H1 (cell line): ENCODE measurements around the gene MYL3. TPM values are rescaled to one million over a fixed set of nuclear protein-coding genes. Genes with fewer than 3 reads are reported as not detected.

Source experiments
- CTCF ChIA-PET: fragments of 300-600 bp; sonication (Branson Sonifier 250); formaldehyde crosslinking; loops from one replicate; lab custom pipeline; 2021; ENCODE audit not compliant: partially characterized antibody; lab: Charles Lee
- POLR2A ChIA-PET: fragments of 300-600 bp; sonication (Branson Sonifier 250); formaldehyde crosslinking; loops from one replicate; lab custom pipeline; 2021; ENCODE audit warnings: inconsistent platforms; ENCODE audit not compliant: partially characterized antibody; lab: Charles Lee
- DNase-seq, 2 experiments: peaks; one replicate each; pipeline versions ENCODE4 v3.0.0 to v3.0.0-alpha.2; 2010 to 2022; ENCODE audit warnings: low spot score in 2 of 2, low read depth in 1 of 2, mixed read lengths in 1 of 2
- FAIRE-seq: peaks from 2 replicates; lab custom pipeline; 2011; peaks lifted over from hg19 to GRCh38; lab: Jason Lieb, UNC
- H2AFZ ChIP-seq: 2 replicates; pipeline ENCODE4 v1.8.1; 2012; ENCODE audit warnings: low read length, inconsistent platforms
- H2AK5ac ChIP-seq: 2 replicates; pipeline ENCODE4 v1.6.1; 2013; ENCODE audit warnings: low read depth, low read length
- H2BK120ac ChIP-seq: replicated peaks from 2 replicates; pipeline ENCODE3; 2013; ENCODE audit warnings: low read depth, low read length, inconsistent platforms
- H2BK12ac ChIP-seq: 2 replicates; pipeline ENCODE4 v1.6.1; 2013; ENCODE audit warnings: low read depth, low read length
- H2BK15ac ChIP-seq: 2 replicates; pipeline ENCODE4 v1.6.1; 2013; ENCODE audit warnings: low read length
- H2BK20ac ChIP-seq: 2 replicates; pipeline ENCODE4 v1.6.1; 2013; ENCODE audit warnings: low read length
- H2BK5ac ChIP-seq: 2 replicates; pipeline ENCODE4 v1.6.1; 2013; ENCODE audit warnings: low read depth, low read length
- H3K14ac ChIP-seq: 2 replicates; pipeline ENCODE4 v1.6.1; 2013; ENCODE audit warnings: inconsistent platforms; ENCODE audit not compliant: insufficient read length
- H3K18ac ChIP-seq: 2 replicates; pipeline ENCODE4 v1.6.1; 2013; ENCODE audit warnings: low read length; ENCODE audit errors: extremely low read depth
- H3K23ac ChIP-seq: 2 replicates; pipeline ENCODE4 v1.6.1; 2013; ENCODE audit warnings: inconsistent platforms; ENCODE audit not compliant: insufficient read length
- H3K23me2 ChIP-seq: 2 replicates; pipeline ENCODE4 v1.6.1; 2013; ENCODE audit warnings: low read depth, low read length
- H3K27ac ChIP-seq: 2 replicates; pipeline ENCODE4 v1.6.1; 2011; ENCODE audit warnings: low read depth, low read length, inconsistent platforms
- H3K27me3 ChIP-seq, 4 experiments: replicated peaks in 1 of 4; 1 replicate in 1 of 4; 2 replicates in 3 of 4; pipeline versions ENCODE4 v1.6.1 to v1.8.1; 2011 to 2013; ENCODE audit warnings: low read length in 3 of 4, mild to moderate bottlenecking in 3 of 4, inconsistent platforms in 2 of 4, mixed read lengths in 2 of 4, moderate library complexity in 1 of 4; ENCODE audit not compliant: control insufficient read depth in 3 of 4, insufficient read depth in 3 of 4; ENCODE audit errors: extremely low read depth in 1 of 4
- H3K36me3 ChIP-seq, 4 experiments: 2 replicates each; pipeline versions ENCODE4 v1.6.1 to v1.8.1; 2011 to 2013; ENCODE audit warnings: mild to moderate bottlenecking in 4 of 4, low read length in 3 of 4, moderate library complexity in 2 of 4, control low read depth in 1 of 4, inconsistent platforms in 1 of 4; ENCODE audit not compliant: insufficient read depth in 4 of 4, control insufficient read depth in 2 of 4
- H3K4ac ChIP-seq: replicated peaks from 2 replicates; pipeline ENCODE3; 2013; ENCODE audit warnings: low read length, low read depth, mixed read lengths, inconsistent platforms; ENCODE audit not compliant: insufficient read length
- H3K4me1 ChIP-seq, 4 experiments: replicated peaks in 1 of 4; 1 replicate in 1 of 4; 2 replicates in 3 of 4; pipeline versions ENCODE4 v1.6.1 to v1.8.1; 2011 to 2013; ENCODE audit warnings: low read length in 3 of 4, inconsistent platforms in 2 of 4, mixed read lengths in 1 of 4; ENCODE audit not compliant: insufficient read depth in 4 of 4, control insufficient read depth in 3 of 4
- H3K4me2 ChIP-seq, 2 experiments: 2 replicates each; pipeline versions ENCODE4 v1.6.1 to v1.8.1; 2011 to 2013; ENCODE audit warnings: low read depth in 2 of 2, low read length in 2 of 2, control low read depth in 1 of 2, inconsistent platforms in 1 of 2, mild to moderate bottlenecking in 1 of 2; ENCODE audit not compliant: insufficient read depth in 1 of 2
- H3K4me3 ChIP-seq, 4 experiments: fragments of 200-600, 300-600 bp in 1 of 4; sonication (generic), shearing (Covaris generic), sonication (Bioruptor Twin) in 1 of 4; 2 replicates each; pipeline versions ENCODE4 v1.5.1 to v1.8.1; 2011 to 2016; ENCODE audit warnings: low read length in 4 of 4, low read depth in 3 of 4, control low read depth in 2 of 4, inconsistent platforms in 2 of 4, mild to moderate bottlenecking in 2 of 4, mixed read lengths in 1 of 4, moderate library complexity in 1 of 4; ENCODE audit not compliant: insufficient read depth in 2 of 4; ENCODE audit errors: extremely low read depth in 1 of 4
- H3K56ac ChIP-seq: replicated peaks from 2 replicates; pipeline ENCODE3; 2013; ENCODE audit warnings: low read depth, mild to moderate bottlenecking, mixed read lengths, low read length, inconsistent platforms; ENCODE audit not compliant: insufficient read length
- H3K79me1 ChIP-seq: 2 replicates; pipeline ENCODE4 v1.6.1; 2013; ENCODE audit warnings: low read depth, low read length, control low read depth
- H3K79me2 ChIP-seq, 2 experiments: 2 replicates each; pipeline versions ENCODE4 v1.6.1 to v1.8.1; 2012 to 2013; ENCODE audit warnings: low read length in 2 of 2, mild to moderate bottlenecking in 2 of 2, inconsistent platforms in 1 of 2; ENCODE audit not compliant: insufficient read depth in 2 of 2, control insufficient read depth in 1 of 2
- H3K9ac ChIP-seq, 4 experiments: replicated peaks in 1 of 4; 1 replicate in 1 of 4; 2 replicates in 3 of 4; pipeline versions ENCODE4 v1.6.1 to v1.8.1; 2011 to 2013; ENCODE audit warnings: low read depth in 3 of 4, low read length in 3 of 4, control low read depth in 2 of 4, mild to moderate bottlenecking in 2 of 4, moderate library complexity in 2 of 4, inconsistent platforms in 1 of 4; ENCODE audit errors: extremely low read depth in 1 of 4
- H3K9me3 ChIP-seq, 2 experiments: 2 replicates each; pipeline versions ENCODE4 v1.6.1 to v1.8.1; 2012 to 2013; ENCODE audit warnings: mild to moderate bottlenecking in 2 of 2, moderate library complexity in 2 of 2, control low read depth in 1 of 2, inconsistent platforms in 1 of 2, low read depth in 1 of 2, low read length in 1 of 2, mixed read lengths in 1 of 2; ENCODE audit not compliant: insufficient read depth in 2 of 2
- H4K20me1 ChIP-seq, 2 experiments: replicated peaks in 1 of 2; 2 replicates each; pipeline versions ENCODE3 to v1.8.1; 2011 to 2013; ENCODE audit warnings: inconsistent platforms in 2 of 2, low read length in 2 of 2, mild to moderate bottlenecking in 1 of 2; ENCODE audit not compliant: insufficient read depth in 2 of 2, control insufficient read depth in 1 of 2
- H4K5ac ChIP-seq: 2 replicates; pipeline ENCODE4 v1.6.1; 2013; ENCODE audit warnings: low read length, low read depth, mixed read lengths, inconsistent platforms; ENCODE audit not compliant: insufficient read length
- H4K8ac ChIP-seq: 2 replicates; pipeline ENCODE4 v1.8.0; 2013; ENCODE audit warnings: mild to moderate bottlenecking, moderate library complexity, low read length, inconsistent platforms; ENCODE audit not compliant: insufficient read depth; ENCODE audit errors: extremely low read depth
- H4K91ac ChIP-seq: replicated peaks from 2 replicates; pipeline ENCODE3; 2013; ENCODE audit warnings: low read length, mixed read lengths, inconsistent platforms; ENCODE audit not compliant: insufficient read length
- CEBPB ChIP-seq: IDR thresholded peaks from 2 replicates; pipeline ENCODE4 v1.6.1; 2012; ENCODE audit warnings: low read depth, low read length
- EZH2 ChIP-seq: fragments of 200-600 bp; sonication (generic); IDR thresholded peaks from 2 replicates; pipeline ENCODE4 v1.7.1; 2012; ENCODE audit warnings: low read depth, mild to moderate bottlenecking, moderate library complexity, low read length, inconsistent platforms; ENCODE audit not compliant: severe bottlenecking
- FOSL1 ChIP-seq: IDR thresholded peaks from 2 replicates; pipeline ENCODE4 v1.6.1; 2011; ENCODE audit warnings: mild to moderate bottlenecking, low read depth, low read length, moderate library complexity; ENCODE audit not compliant: insufficient read depth
- GABPA ChIP-seq: IDR thresholded peaks from 2 replicates; pipeline ENCODE4 v1.6.1; 2011; ENCODE audit warnings: mild to moderate bottlenecking, low read length, moderate library complexity, borderline replicate concordance; ENCODE audit not compliant: insufficient read depth
- GTF2F1 ChIP-seq: IDR thresholded peaks from 2 replicates; pipeline ENCODE4 v1.6.1; 2012; ENCODE audit warnings: low read depth, low read length, improper control_type of control experiment, borderline replicate concordance
- MAX ChIP-seq: IDR thresholded peaks from 2 replicates; pipeline ENCODE4 v1.6.1; 2012; ENCODE audit warnings: inconsistent platforms
- POLR2A ChIP-seq, 2 experiments: IDR thresholded peaks; 1 replicate in 1 of 2; 2 replicates in 1 of 2; pipeline ENCODE4 v1.6.1; 2011; ENCODE audit warnings: low read depth in 2 of 2, low read length in 2 of 2, mild to moderate bottlenecking in 2 of 2; ENCODE audit errors: control extremely low read depth in 1 of 2
- POU5F1 ChIP-seq: IDR thresholded peaks from 2 replicates; pipeline ENCODE4 v1.6.1; 2011; ENCODE audit warnings: low read depth, mild to moderate bottlenecking, low read length, moderate library complexity
- SIX5 ChIP-seq: IDR thresholded peaks from 2 replicates; pipeline ENCODE4 v1.6.1; 2011; ENCODE audit warnings: mild to moderate bottlenecking, low read depth, low read length
- SUZ12 ChIP-seq: fragments of 200-600 bp; sonication (generic); IDR thresholded peaks from 2 replicates; pipeline ENCODE4 v1.6.1; 2012; ENCODE audit warnings: mild to moderate bottlenecking, inconsistent platforms, low read length, moderate library complexity, mixed read lengths
- TBP ChIP-seq: IDR thresholded peaks from 2 replicates; pipeline ENCODE4 v1.6.1; 2011; ENCODE audit warnings: low read depth, low read length, improper control_type of control experiment
- TCF12 ChIP-seq: IDR thresholded peaks from 2 replicates; pipeline ENCODE4 v1.6.1; 2011; ENCODE audit warnings: low read depth, mild to moderate bottlenecking, low read length
- WGBS, 2 experiments: shearing (Covaris generic) in 1 of 2; methylation state at CpG; one replicate each; pipeline versions ENCODE4 v1.1.6 to v1.1.7; 2013 to 2015; ENCODE audit warnings: low lambda C conversion rate in 2 of 2, mixed read lengths in 2 of 2, inconsistent platforms in 1 of 2, low coverage in 1 of 2, missing lambda C conversion rate in 1 of 2; ENCODE audit not compliant: insufficient replicate concordance in 2 of 2, insufficient coverage in 1 of 2, insufficient read length in 1 of 2; ENCODE audit errors: extremely low coverage in 1 of 2, missing lambda C conversion rate in 1 of 2; 5-methylcytosine and 5-hydroxymethylcytosine counted together
- polyA plus RNA-seq, 7 experiments: library from polyadenylated mRNA; depleted of rRNA in 3 of 7; stranded (reverse) in 5 of 7; unstranded in 2 of 7; fragments of >200 nt in 5 of 7; fragments of 200-250 nt in 2 of 7; gene quantifications; 1 replicate in 5 of 7; 2 replicates in 1 of 7; 4 replicates in 1 of 7; pipeline versions ENCODE4 v1.2.1 to v1.2.3, GENCODE V29; 2011 to 2013; ENCODE audit warnings: missing spikeins in 2 of 7, mixed read lengths in 2 of 7
- total RNA-seq: library from RNA; stranded (reverse); fragmentation: NEBNext Ultra II Directional; extraction: Animal tissue kit (Norgen Biotek cat#: 25700); gene quantifications from 2 replicates; pipeline ENCODE4 v1.2.1, GENCODE V29; 2021

The MYL3 gene
- total and polyA plus RNA-seq, 2 of the 8 experiments (the other 6 are each of a cell fraction or from before 2014, with no cell fraction given) = 0.06 TPM; not detected in 1

- no peak overlapping the region for H3K56ac ChIP-seq
- H2BK5ac ChIP-seq = no peak overlapping the region
- H2AK5ac ChIP-seq = no peak overlapping the region
- no peak overlapping the region for H3K14ac ChIP-seq
- H2BK12ac ChIP-seq = no peak overlapping the region
- no peak overlapping the region for H4K91ac ChIP-seq
- no peak overlapping the region for H3K27ac ChIP-seq
- peaks cover 7 to 17% of the 10 kb centered on the region in 2 experiments for H4K20me1 ChIP-seq
- peaks cover 52 to 92% (median 83%) of the 10 kb centered on the region in 4 experiments for H3K27me3 ChIP-seq
- ChIA-PET CTCF (interaction anchor here (0.8 to 13.1 kb wide), 7 partner anchors 10 to 194 kb away, joined by 3 to 88 read pairs (median 6); no protein-coding TSS in a partner anchor), POLR2A (interaction anchor here (1.0 to 1.6 kb wide), 3 partner anchors 9 to 17 kb away, joined by 4 to 5 read pairs (median 5); no protein-coding TSS in a partner anchor)
- H3K79me2 ChIP-seq = no peaks in the 10 kb centered on the region
- FAIRE-seq (no peak), DNase-seq (no peak)
- peak overlapping the region; percentile 30 to 75 (median 48) for H3K4me3 ChIP-seq
- H3K36me3 ChIP-seq = no peaks in the 10 kb centered on the region
- WGBS, 2 experiments = 18% methylated on average over 19 of the region's 29 CpGs; no CpG with 5 or more reads in 1 of the 2 experiments
- no peak overlapping the region for H3K9ac ChIP-seq
- H3K79me1 ChIP-seq = no peaks in the 10 kb centered on the region
- 0 out of 2 replicates have a peak overlapping the region, but pooled peaks have one; percentile 61 for H2BK20ac ChIP-seq
- H2AFZ ChIP-seq = no peak overlapping the region
- peaks cover 0 to 10% (median 5%) of the 10 kb centered on the region in 4 experiments; a peak in 6 of 7 replicates for H3K4me1 ChIP-seq
- no peak overlapping the region for H3K23ac ChIP-seq
- no peak overlapping the region for H2BK120ac ChIP-seq
- no peak overlapping the region for H4K5ac ChIP-seq
- no peak overlapping the region for H2BK15ac ChIP-seq
- H3K9me3 ChIP-seq = no peaks in the 10 kb centered on the region
- H3K4me2 ChIP-seq = peak overlapping the region; percentile 74 to 99
- H3K18ac ChIP-seq = peak overlapping the region; percentile 32; the same call in 1 of the 2 replicates
- no peak overlapping the region; the same call in none of the 2 replicates for H4K8ac ChIP-seq
- H3K4ac ChIP-seq = no peak overlapping the region
- H3K23me2 ChIP-seq = peaks cover 11% of the 10 kb centered on the region; the same call in 1 of the 2 replicates
- TF ChIP-seq GTF2F1 (no peak), GABPA (no peak), FOSL1 (no peak), MAX (no peak), EZH2 (peak; percentile 73), POU5F1 (no peak), POLR2A (IDR thresholded peaks at IDR 0.05; ENCODE audit: control extremely low read depth in 1 of 2, low read depth in 2 of 2, low read length in 2 of 2) (no peak), SUZ12 (peak; percentile 66), TBP (no peak), CEBPB (no peak), SIX5 (no peak), TCF12 (no peak)
Measured at GRCh38 chr3:46880884-46881595, 17.8 kb upstream of the MYL3 start.
